ENCODE measurements around the gene LHX8.
"Not testable (repeated sequence)": the region's sequence is repeated elsewhere in the genome, so short reads cannot be mapped to it uniquely, and the experiment has no call there.

The LHX8 gene

DNA sequence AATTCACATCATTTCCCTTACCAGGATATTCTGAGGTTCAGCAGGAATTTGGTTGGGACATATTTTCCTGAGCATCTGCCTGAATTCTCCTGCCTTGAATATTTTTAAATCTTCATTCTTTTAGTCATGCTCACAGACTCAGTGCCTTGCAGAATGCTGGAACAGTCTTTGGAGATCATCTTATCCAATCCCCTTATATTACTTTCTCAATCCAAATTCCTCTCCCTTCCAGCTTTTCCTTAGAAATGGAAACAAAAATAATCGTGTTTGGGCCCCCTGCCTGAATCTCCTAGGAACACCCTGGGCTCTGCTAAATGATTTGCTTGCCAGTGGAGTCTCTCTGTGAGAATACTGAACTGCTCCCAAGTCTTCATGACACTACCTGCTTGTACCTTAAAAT, 38.4 kb downstream of the LHX8 start:
- no peaks in the 10 kb centered on the region for H3K9me3 ChIP-seq (ENCODE audit: insufficient read depth, low read depth, low read length)
- 58% methylated on average over 1 of the region's 1 CpG for WGBS
- H3K36me3 ChIP-seq (ENCODE audit: insufficient read depth, low read length): no peaks in the 10 kb centered on the region
- no peak overlapping the region for H3K9ac ChIP-seq (ENCODE audit: low read depth, low read length)
- no peak overlapping the region for H3K27ac ChIP-seq (ENCODE audit: low read depth, low read length)
- H3K4me1 ChIP-seq (ENCODE audit: insufficient read depth, low read length): no peaks in the 10 kb centered on the region
- no peak overlapping the region for H3K4me3 ChIP-seq (ENCODE audit: low read length)
- H3K27me3 ChIP-seq (ENCODE audit: insufficient read depth, low read length): no peaks in the 10 kb centered on the region

DNA sequence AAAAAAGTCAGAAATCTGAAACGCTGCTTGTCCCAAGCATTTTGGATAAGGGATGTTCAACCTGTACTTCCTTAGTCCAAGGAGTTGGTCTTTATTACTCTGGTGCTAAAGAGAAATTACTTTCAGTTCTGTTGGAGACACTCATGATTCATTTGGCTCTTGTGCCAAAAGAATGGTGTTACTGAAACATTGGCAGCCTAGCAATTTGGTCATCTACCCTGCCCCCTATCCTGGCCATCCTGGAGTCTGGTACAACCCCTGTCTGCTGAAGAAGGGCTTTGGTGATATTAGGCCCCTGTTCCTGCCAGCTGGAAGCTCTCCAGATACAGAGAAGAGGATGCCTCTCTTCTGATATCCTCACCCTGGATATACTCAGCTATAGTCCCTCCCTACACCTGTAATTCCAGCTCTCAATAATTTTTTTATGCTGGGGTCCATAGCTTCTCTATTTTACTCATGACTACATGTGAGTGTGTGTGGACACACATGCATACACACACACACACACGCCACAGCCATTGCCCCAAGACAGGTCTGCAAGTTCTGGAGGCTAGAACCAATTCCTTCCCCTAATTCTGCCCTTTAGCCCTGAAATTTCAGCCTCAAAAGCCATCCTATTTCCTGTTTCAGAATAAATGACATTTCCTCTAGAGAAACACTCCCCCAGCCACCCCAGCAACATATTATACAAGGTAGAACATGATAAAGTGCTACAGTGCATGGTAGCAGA, 40.0 kb downstream of the LHX8 start:
- H3K9ac ChIP-seq (ENCODE audit: low read depth, low read length): no peak overlapping the region
- H3K27me3 ChIP-seq (ENCODE audit: insufficient read depth, low read length): no peaks in the 10 kb centered on the region
- no peaks in the 10 kb centered on the region for H3K36me3 ChIP-seq (ENCODE audit: insufficient read depth, low read length)
- no peak overlapping the region for H3K27ac ChIP-seq (ENCODE audit: low read depth, low read length)
- 93% methylated on average over 2 of the region's 2 CpGs for WGBS
- H3K4me1 ChIP-seq (ENCODE audit: insufficient read depth, low read length): no peaks in the 10 kb centered on the region
- H3K9me3 ChIP-seq (ENCODE audit: insufficient read depth, low read depth, low read length): no peaks in the 10 kb centered on the region
- H3K4me3 ChIP-seq (ENCODE audit: low read length): no peak overlapping the region

GRCh38 chr1:75181214-75181955, 47.2 kb downstream of the LHX8 start:
- H3K4me1 ChIP-seq (ENCODE audit: insufficient read depth, low read length); H3K36me3 ChIP-seq (ENCODE audit: insufficient read depth, low read length); H3K9ac ChIP-seq (ENCODE audit: low read depth, low read length); H3K4me3 ChIP-seq (ENCODE audit: low read length); H3K27ac ChIP-seq (ENCODE audit: low read depth, low read length); H3K27me3 ChIP-seq (ENCODE audit: insufficient read depth, low read length): not testable (repeated sequence)
- H3K9me3 ChIP-seq (ENCODE audit: insufficient read depth, low read depth, low read length): peaks cover 14% of the 10 kb centered on the region
- 93% methylated on average over 13 of the region's 13 CpGs for WGBS

DNA sequence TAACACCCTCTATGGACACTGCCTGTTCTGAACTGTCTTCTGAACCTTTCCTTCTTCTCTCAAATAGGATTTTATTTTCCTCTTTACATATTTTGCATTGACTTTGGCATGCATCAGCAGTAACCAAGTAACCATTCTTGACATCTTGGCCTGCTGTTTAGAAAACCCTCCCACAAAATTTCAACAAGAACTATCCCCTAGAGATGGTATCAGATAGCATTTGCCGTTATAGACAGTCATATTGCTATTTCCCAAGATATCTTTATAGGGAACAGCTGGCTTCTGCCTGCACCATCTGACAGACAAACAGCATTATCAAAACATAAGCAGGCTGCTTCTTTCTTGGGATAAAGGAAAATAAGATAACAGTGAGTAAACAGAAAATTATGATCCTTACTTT, 54.7 kb downstream of the LHX8 start:
- Histone ChIP-seq H3K4me3 (ENCODE audit: low read length) (no peak overlapping the region), H3K36me3 (ENCODE audit: insufficient read depth, low read length) (no peaks in the 10 kb centered on the region), H3K9me3 (ENCODE audit: insufficient read depth, low read depth, low read length) (no peaks in the 10 kb centered on the region), H3K27ac (ENCODE audit: low read depth, low read length) (no peak overlapping the region), H3K27me3 (ENCODE audit: insufficient read depth, low read length) (no peaks in the 10 kb centered on the region), H3K4me1 (ENCODE audit: insufficient read depth, low read length) (no peaks in the 10 kb centered on the region), H3K9ac (ENCODE audit: low read depth, low read length) (no peak overlapping the region)
- WGBS: 100% methylated on average over 1 of the region's 1 CpG

DNA sequence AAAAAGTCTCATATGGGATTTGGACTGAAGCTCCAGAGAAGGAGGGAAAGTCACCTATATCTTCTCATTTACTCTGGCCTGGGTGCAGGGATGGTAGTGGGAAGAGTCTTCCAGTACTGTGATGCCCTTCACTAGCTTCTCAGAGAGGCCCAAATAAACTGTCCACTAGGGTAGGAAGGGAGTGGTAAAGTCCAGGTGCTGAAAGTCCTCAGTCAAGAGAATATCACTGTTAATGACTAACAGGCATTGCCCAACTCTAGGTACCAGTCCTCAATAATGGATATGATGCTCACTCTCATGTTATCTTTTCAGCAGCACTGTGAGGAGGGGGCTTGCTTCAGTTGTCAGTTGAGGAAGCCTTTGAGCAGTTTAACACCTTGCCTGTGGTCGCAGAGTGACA, 64.0 kb downstream of the LHX8 start:
- H3K9ac ChIP-seq (ENCODE audit: low read depth, low read length): no peak overlapping the region
- no peak overlapping the region for H3K27ac ChIP-seq (ENCODE audit: low read depth, low read length)
- H3K4me3 ChIP-seq (ENCODE audit: low read length): no peak overlapping the region
- H3K9me3 ChIP-seq (ENCODE audit: insufficient read depth, low read depth, low read length): no peaks in the 10 kb centered on the region
- H3K36me3 ChIP-seq (ENCODE audit: insufficient read depth, low read length): no peaks in the 10 kb centered on the region
- no peaks in the 10 kb centered on the region for H3K4me1 ChIP-seq (ENCODE audit: insufficient read depth, low read length)
- no peaks in the 10 kb centered on the region for H3K27me3 ChIP-seq (ENCODE audit: insufficient read depth, low read length)
- WGBS: 91% methylated on average over 1 of the region's 1 CpG

- H3K36me3 ChIP-seq (ENCODE audit: insufficient read depth, low read length): no peaks in the 10 kb centered on the region
- no peaks in the 10 kb centered on the region for H3K4me1 ChIP-seq (ENCODE audit: insufficient read depth, low read length)
- H3K27me3 ChIP-seq (ENCODE audit: insufficient read depth, low read length): no peaks in the 10 kb centered on the region
- no peak overlapping the region for H3K27ac ChIP-seq (ENCODE audit: low read depth, low read length)
- 100% methylated on average over 1 of the region's 1 CpG for WGBS
- H3K4me3 ChIP-seq (ENCODE audit: low read length): no peak overlapping the region
- no peaks in the 10 kb centered on the region for H3K9me3 ChIP-seq (ENCODE audit: insufficient read depth, low read depth, low read length)
- H3K9ac ChIP-seq (ENCODE audit: low read depth, low read length): no peak overlapping the region
Observed at GRCh38 chr1:75198761-75199160, 64.6 kb downstream of the LHX8 start.

- no peak overlapping the region for H3K27ac ChIP-seq (ENCODE audit: low read depth, low read length)
- no peak overlapping the region for H3K9ac ChIP-seq (ENCODE audit: low read depth, low read length)
- H3K4me3 ChIP-seq (ENCODE audit: low read length): no peak overlapping the region
- H3K36me3 ChIP-seq (ENCODE audit: insufficient read depth, low read length): no peaks in the 10 kb centered on the region
- no peaks in the 10 kb centered on the region for H3K27me3 ChIP-seq (ENCODE audit: insufficient read depth, low read length)
- WGBS: 97% methylated on average over 4 of the region's 4 CpGs
- H3K9me3 ChIP-seq (ENCODE audit: insufficient read depth, low read depth, low read length): no peaks in the 10 kb centered on the region
- peaks cover 6% of the 10 kb centered on the region; the same call in 1 of the 2 replicates for H3K4me1 ChIP-seq (ENCODE audit: insufficient read depth, low read length)
Observed at GRCh38 chr1:75202751-75203150, 68.6 kb downstream of the LHX8 start.

- Histone ChIP-seq H3K9ac (ENCODE audit: low read depth, low read length) (no peak overlapping the region), H3K4me3 (ENCODE audit: low read length) (no peak overlapping the region), H3K27me3 (ENCODE audit: insufficient read depth, low read length) (no peaks in the 10 kb centered on the region), H3K27ac (ENCODE audit: low read depth, low read length) (no peak overlapping the region), H3K36me3 (ENCODE audit: insufficient read depth, low read length) (no peaks in the 10 kb centered on the region), H3K4me1 (ENCODE audit: insufficient read depth, low read length) (peaks cover 6% of the 10 kb centered on the region; the same call in 1 of the 2 replicates), H3K9me3 (ENCODE audit: insufficient read depth, low read depth, low read length) (no peaks in the 10 kb centered on the region)
- 44% methylated on average over 5 of the region's 8 CpGs for WGBS
Observed at GRCh38 chr1:75203415-75204277, 69.5 kb downstream of the LHX8 start.

DNA sequence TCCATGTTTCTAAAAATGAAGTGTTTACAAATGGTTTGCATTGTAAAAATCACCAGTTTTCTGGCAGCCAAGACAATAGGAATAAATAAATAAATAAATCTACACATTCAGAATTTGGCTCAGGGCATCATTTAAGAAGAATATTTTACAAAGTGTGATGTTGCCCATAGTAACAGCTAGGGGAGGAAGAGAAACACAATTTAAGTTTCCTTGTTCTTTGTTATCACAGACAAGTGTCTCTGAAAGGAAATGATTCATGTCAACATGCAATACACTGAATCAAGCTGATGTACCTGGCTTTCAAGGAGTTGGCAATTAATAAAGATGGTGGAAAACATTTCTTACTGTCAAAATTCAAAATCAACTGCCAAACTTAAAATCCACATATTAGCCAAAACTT, 74.7 kb downstream of the LHX8 start:
- Histone ChIP-seq H3K27ac (ENCODE audit: low read depth, low read length) (no peak overlapping the region), H3K4me3 (ENCODE audit: low read length) (no peak overlapping the region), H3K9ac (ENCODE audit: low read depth, low read length) (no peak overlapping the region), H3K9me3 (ENCODE audit: insufficient read depth, low read depth, low read length) (no peaks in the 10 kb centered on the region), H3K27me3 (ENCODE audit: insufficient read depth, low read length) (no peaks in the 10 kb centered on the region), H3K36me3 (ENCODE audit: insufficient read depth, low read length) (no peaks in the 10 kb centered on the region), H3K4me1 (ENCODE audit: insufficient read depth, low read length) (peaks cover 6% of the 10 kb centered on the region; the same call in 1 of the 2 replicates)

Data from HUES64 (cell line).